ENCODE results near the gene CPLANE1.

Gene CPLANE1

GRCh38 chr5:37206736-37207135 lies 42.4 kb downstream of the CPLANE1 start:
- TF ChIP-seq POLR2A (IDR thresholded peaks at IDR 0.05; ENCODE audit: extremely low read depth, insufficient read length) = no peak
- no peak for TF ChIP-seq CTCF (IDR thresholded peaks at IDR 0.05; ENCODE audit: low read depth, low read length)
- no peak for TF ChIP-seq MAX (IDR thresholded peaks at IDR 0.05; ENCODE audit: low read depth, low read length)
- TF ChIP-seq MYC (IDR thresholded peaks at IDR 0.05; ENCODE audit: low read depth, low read length) = no peak
- no peak for DNase-seq (ENCODE audit: low read depth)
- no peak overlapping the region for H3K4me3 ChIP-seq (ENCODE audit: low read depth, low read length)

GRCh38 chr5:37198842-37199241 lies 50.3 kb downstream of the CPLANE1 start:
- DNase-seq (ENCODE audit: low read depth) = peak; percentile 38
- no peak overlapping the region for H3K4me3 ChIP-seq (ENCODE audit: low read depth, low read length)
- TF ChIP-seq CTCF (IDR thresholded peaks at IDR 0.05; ENCODE audit: low read depth, low read length) (no peak), MAX (IDR thresholded peaks at IDR 0.05; ENCODE audit: low read depth, low read length) (no peak), MYC (IDR thresholded peaks at IDR 0.05; ENCODE audit: low read depth, low read length) (no peak), POLR2A (IDR thresholded peaks at IDR 0.05; ENCODE audit: extremely low read depth, insufficient read length) (no peak)

- no peak for DNase-seq (ENCODE audit: low read depth)
- no peak for TF ChIP-seq MAX (IDR thresholded peaks at IDR 0.05; ENCODE audit: low read depth, low read length)
- no peak for TF ChIP-seq POLR2A (IDR thresholded peaks at IDR 0.05; ENCODE audit: extremely low read depth, insufficient read length)
- no peak for TF ChIP-seq MYC (IDR thresholded peaks at IDR 0.05; ENCODE audit: low read depth, low read length)
- TF ChIP-seq CTCF (IDR thresholded peaks at IDR 0.05; ENCODE audit: low read depth, low read length) = no peak
- H3K4me3 ChIP-seq (ENCODE audit: low read depth, low read length) = peak overlapping the region; percentile 23
These were observed 51.1 kb downstream of the CPLANE1 start for GRCh38 chr5:37198061-37198460.

- peak overlapping the region; percentile 23 for H3K4me3 ChIP-seq (ENCODE audit: low read depth, low read length)
- no peak for TF ChIP-seq POLR2A (IDR thresholded peaks at IDR 0.05; ENCODE audit: extremely low read depth, insufficient read length)
- no peak for TF ChIP-seq MAX (IDR thresholded peaks at IDR 0.05; ENCODE audit: low read depth, low read length)
- TF ChIP-seq CTCF (IDR thresholded peaks at IDR 0.05; ENCODE audit: low read depth, low read length) = no peak
- no peak for TF ChIP-seq MYC (IDR thresholded peaks at IDR 0.05; ENCODE audit: low read depth, low read length)
- peak; percentile 54 for DNase-seq (ENCODE audit: low read depth)
These were observed 51.7 kb downstream of the CPLANE1 start for GRCh38 chr5:37197340-37198050.

GRCh38 chr5:37190592-37190991 lies 58.6 kb downstream of the CPLANE1 start:
- TF ChIP-seq MYC (IDR thresholded peaks at IDR 0.05; ENCODE audit: low read depth, low read length) (no peak), CTCF (IDR thresholded peaks at IDR 0.05; ENCODE audit: low read depth, low read length) (no peak), POLR2A (IDR thresholded peaks at IDR 0.05; ENCODE audit: extremely low read depth, insufficient read length) (no peak), MAX (IDR thresholded peaks at IDR 0.05; ENCODE audit: low read depth, low read length) (no peak)
- DNase-seq (ENCODE audit: low read depth) = no peak
- no peak overlapping the region for H3K4me3 ChIP-seq (ENCODE audit: low read depth, low read length)
